ENCODE measurements around the gene DDX3X.

Gene DDX3X

GRCh38 chrX:41326431-41326830 is 7.5 kb upstream of the DDX3X start:
- no peak for TF ChIP-seq CTCF (IDR thresholded peaks at IDR 0.05; ENCODE audit: borderline replicate concordance, control extremely low read depth, extremely low read depth, insufficient read depth, missing control alignments)
- in situ Hi-C loops (cut with MboI; ENCODE audit: low sequenced_read_pairs, unreplicated experiment): no loop called here
- DNase-seq (ENCODE audit: low spot score): no peak

GRCh38 chrX:41327341-41327740 is 6.6 kb upstream of the DDX3X start:
- TF ChIP-seq CTCF (IDR thresholded peaks at IDR 0.05; ENCODE audit: borderline replicate concordance, control extremely low read depth, extremely low read depth, insufficient read depth, missing control alignments): no peak
- DNase-seq (ENCODE audit: low spot score): no peak
- in situ Hi-C loops (cut with MboI; ENCODE audit: low sequenced_read_pairs, unreplicated experiment): no loop called here

GRCh38 chrX:41329101-41329500 is 4.9 kb upstream of the DDX3X start:
- in situ Hi-C loops (cut with MboI; ENCODE audit: low sequenced_read_pairs, unreplicated experiment): no loop called here
- no peak for TF ChIP-seq CTCF (IDR thresholded peaks at IDR 0.05; ENCODE audit: borderline replicate concordance, control extremely low read depth, extremely low read depth, insufficient read depth, missing control alignments)
- no peak for DNase-seq (ENCODE audit: low spot score)

- in situ Hi-C loops (cut with MboI; ENCODE audit: low sequenced_read_pairs, unreplicated experiment): no loop called here
- TF ChIP-seq CTCF (IDR thresholded peaks at IDR 0.05; ENCODE audit: borderline replicate concordance, control extremely low read depth, extremely low read depth, insufficient read depth, missing control alignments): no peak
These were observed 2.0 kb upstream of the DDX3X start for GRCh38 chrX:41332005-41332404.

GRCh38 chrX:41332408-41333002 is 1.5 kb upstream of the DDX3X start:
- no peak for TF ChIP-seq CTCF (IDR thresholded peaks at IDR 0.05; ENCODE audit: borderline replicate concordance, control extremely low read depth, extremely low read depth, insufficient read depth, missing control alignments)
- in situ Hi-C loops (cut with MboI; ENCODE audit: low sequenced_read_pairs, unreplicated experiment): no loop called here
- DNase-seq (ENCODE audit: low spot score): peak; percentile 32

More at GRCh38 chrX:41332005-41332404, 2.0 kb upstream of the DDX3X start:
- DNase-seq (ENCODE audit: low spot score): no peak

GRCh38 chrX:41333003-41333743 is 789 bp upstream of the DDX3X start:
- in situ Hi-C loops (cut with MboI; ENCODE audit: low sequenced_read_pairs, unreplicated experiment): no loop called here
- peak; percentile 90 for DNase-seq (ENCODE audit: low spot score)
- no peak for TF ChIP-seq CTCF (IDR thresholded peaks at IDR 0.05; ENCODE audit: borderline replicate concordance, control extremely low read depth, extremely low read depth, insufficient read depth, missing control alignments)
